OCI-LY7 (cell line): ENCODE data around the gene MTMR10. TPM values are rescaled to one million over a fixed set of nuclear protein-coding genes. Genes with fewer than 3 reads are reported as not detected.

Experiments used
- Bru-seq: library from RNA; stranded (reverse); fragments of 400-500 nt; gene quantifications from one replicate; lab custom pipeline; 2021; lab: Mats Ljungman, UMichigan
- BruChase-seq, 2 experiments: library from RNA; stranded (reverse); fragments of 400-500 nt; gene quantifications; one replicate each; lab custom pipeline; 2021; lab: Mats Ljungman, UMichigan
- BruUV-seq: library from RNA; stranded (reverse); fragments of 400-500 nt; replicated peaks from 2 replicates; lab custom pipeline; 2021; lab: Mats Ljungman, UMichigan
- CTCF ChIA-PET: fragments of 300-600 bp; sonication (Branson Sonifier 250); formaldehyde crosslinking; loops from one replicate; lab custom pipeline; 2022; ENCODE audit warnings: antibody characterized with exemption; ENCODE audit not compliant: unreplicated experiment; lab: Charles Lee
- POLR2A ChIA-PET: fragments of 300-600 bp; sonication (Branson Sonifier 250); formaldehyde crosslinking; loops from one replicate; lab custom pipeline; 2022; ENCODE audit warnings: antibody characterized with exemption; lab: Charles Lee
- DNase-seq: peaks from one replicate; pipeline ENCODE4 v3.0.0-alpha.2; 2015; ENCODE audit warnings: low spot score
- H2AFZ ChIP-seq: fragments of 200-600 bp; sonication (generic), shearing (Covaris generic); 2 replicates; pipeline ENCODE4 v1.6.1; 2014; ENCODE audit warnings: mild to moderate bottlenecking, antibody characterized with exemption, low read length, moderate library complexity
- H3K27ac ChIP-seq: fragments of 200-600 bp; sonication (generic); 2 replicates; pipeline ENCODE4 v1.5.1; 2014; ENCODE audit warnings: mixed run types, low read depth, mild to moderate bottlenecking, moderate library complexity, low read length, inconsistent platforms; ENCODE audit not compliant: poor library complexity, severe bottlenecking
- H3K36me3 ChIP-seq: fragments of 200-600 bp; sonication (generic); 2 replicates; pipeline ENCODE4 v1.6.1; 2014; ENCODE audit warnings: mild to moderate bottlenecking, antibody characterized with exemption, low read length, moderate library complexity, mixed read lengths; ENCODE audit not compliant: insufficient read depth
- H3K4me1 ChIP-seq: fragments of 200-600 bp; sonication (generic); 2 replicates; pipeline ENCODE4 v1.5.1; 2014; ENCODE audit warnings: mild to moderate bottlenecking, low read length; ENCODE audit not compliant: insufficient read depth, poor library complexity, severe bottlenecking
- H3K4me2 ChIP-seq: fragments of 200-600 bp; sonication (generic); 2 replicates; pipeline ENCODE4 v1.6.1; 2014; ENCODE audit warnings: mild to moderate bottlenecking, low read length
- H3K4me3 ChIP-seq: fragments of 200-600 bp; sonication (generic); 2 replicates; pipeline ENCODE4 v1.5.1; 2014; ENCODE audit warnings: mild to moderate bottlenecking, low read depth, low read length; ENCODE audit not compliant: poor library complexity, severe bottlenecking
- H3K79me2 ChIP-seq: fragments of 200-600 bp; sonication (generic); 2 replicates; pipeline ENCODE4 v1.6.1; 2016; ENCODE audit warnings: low read depth, mild to moderate bottlenecking, low read length, moderate library complexity, mixed read lengths; ENCODE audit not compliant: insufficient read depth
- H3K9me2 ChIP-seq: fragments of 200-600 bp; sonication (generic); 2 replicates; pipeline ENCODE4 v1.6.1; 2016; ENCODE audit warnings: mild to moderate bottlenecking, low read length, mixed read lengths; ENCODE audit not compliant: insufficient read depth
- H3K9me3 ChIP-seq: fragments of 200-600 bp; sonication (generic); 2 replicates; pipeline ENCODE4 v1.6.1; 2014; ENCODE audit warnings: mild to moderate bottlenecking, mixed run types, low read length, mixed read lengths
- H4K20me1 ChIP-seq: fragments of 200-600 bp; sonication (generic); 2 replicates; pipeline ENCODE4 v1.6.1; 2014; ENCODE audit warnings: mild to moderate bottlenecking, antibody characterized with exemption, low read length, moderate library complexity, mixed read lengths; ENCODE audit not compliant: insufficient read depth
- CTCF ChIP-seq: fragments of 200-600 bp; sonication (generic); conservative IDR thresholded peaks from 2 replicates; pipeline ENCODE4 v1.5.1; 2014; ENCODE audit warnings: mild to moderate bottlenecking, antibody characterized with exemption, low read length, moderate library complexity, mixed read lengths
- EZH2phosphoT487 ChIP-seq: fragments of 200-600 bp; sonication (generic); IDR thresholded peaks from 2 replicates; pipeline ENCODE4 v1.6.1; 2018; ENCODE audit warnings: low read depth, borderline replicate concordance, mild to moderate bottlenecking, mixed run types, antibody characterized with exemption, low read length, moderate library complexity, mixed read lengths
- intact Hi-C: fragments of 100-400 bp; cut with micrococcal nuclease; formaldehyde crosslinking; loops from one replicate; pipeline ENCODE4 v1.10.0; 2022; ENCODE audit not compliant: unreplicated experiment
- long read RNA-seq: library from polyadenylated mRNA; stranded (forward); transcript quantifications from one replicate; pipeline ENCODE4 v2.0.0, GENCODE V29; 2022
- total RNA-seq, 2 experiments: library from RNA; depleted of rRNA in 1 of 2; stranded (reverse); fragments of >200 nt in 1 of 2; shearing (Covaris generic) in 1 of 2; gene quantifications; 2 replicates each; pipeline ENCODE4 v1.2.3, GENCODE V29; 2014 to 2022

The MTMR10 gene
- total RNA-seq (2014; rRNA removed; shearing (Covaris generic)) = 5.6 and 10.5 TPM in 2 replicates
- total RNA-seq (2022) = 15.4 and 21.8 TPM in 2 replicates
- Bru-seq, nascent RNA = percentile 76 among the genes with signal in this experiment
- BruChase-seq, experiment 1, labeled RNA remaining after a 6-hour chase = percentile 56 among the genes with signal in this experiment
- percentile 63 among the genes with signal in this experiment for BruChase-seq, experiment 2, labeled RNA remaining after a 2-hour chase
- long read RNA-seq, full-length matches to known transcripts = 4 of 14 reads
- long read RNA-seq, partial matches to known transcripts = 0 of 14 reads
- long read RNA-seq, other reads (novel, unspliced or antisense) = 10 of 14 reads

- H2AFZ ChIP-seq = peak within 1 kb of the TSS; percentile 94
- CTCF ChIA-PET = no interaction called here
- intact Hi-C loops = loop anchor here (1.0 to 5.0 kb wide), 3 partner anchors 13 to 136 kb away; partner anchors contain the start of gene FAN1
- H3K36me3 ChIP-seq = no peaks in the 10 kb centered on the region
- 0 out of 2 replicates have a peak, but pooled peaks have one; percentile 1 for TF ChIP-seq CTCF
- TF ChIP-seq EZH2phosphoT487 = no peak
- H3K9me3 ChIP-seq = no peaks in the 10 kb centered on the region
- no TSS peak for BruUV-seq
- H3K9me2 ChIP-seq = no peaks in the 10 kb centered on the region
- H3K79me2 ChIP-seq = no peaks in the 10 kb centered on the region; the same call in 1 of the 2 replicates
- H3K27ac ChIP-seq = peak within 1 kb of the TSS; percentile 54
- peaks cover 17% of the 10 kb centered on the region for H3K4me1 ChIP-seq
- H3K4me2 ChIP-seq = peak within 1 kb of the TSS; percentile 82
- no peaks in the 10 kb centered on the region for H4K20me1 ChIP-seq
- H3K4me3 ChIP-seq = peak within 1 kb of the TSS; percentile 82
- peak; percentile 85 for DNase-seq
- POLR2A ChIA-PET = interaction anchor here (0.6 to 4.9 kb wide), 7 partner anchors 12 to 376 kb away, joined by 3 to 43 read pairs (median 3); no protein-coding TSS in a partner anchor
Observed at GRCh38 chr15:30991255-30992235, at the start of gene MTMR10. Gene MTMR10, minus strand, starts transcription at chr15:30991628. Its CDS starts 122 bp downstream, at chr15:30991506.

GRCh38 chr15:31040611-31041010 is 49.2 kb upstream of the MTMR10 start:
- Histone ChIP-seq H3K9me3 (no peaks in the 10 kb centered on the region), H3K4me2 (no peak overlapping the region), H3K4me3 (no peak overlapping the region), H2AFZ (no peak overlapping the region), H3K4me1 (no peaks in the 10 kb centered on the region), H3K36me3 (no peaks in the 10 kb centered on the region), H4K20me1 (no peaks in the 10 kb centered on the region), H3K79me2 (no peaks in the 10 kb centered on the region), H3K9me2 (no peaks in the 10 kb centered on the region), H3K27ac (no peak overlapping the region)
- TF ChIP-seq CTCF = no peak
- no peak for TF ChIP-seq EZH2phosphoT487
- no TSS peak for BruUV-seq
- ChIA-PET POLR2A (no interaction called here), CTCF (no interaction called here)
- intact Hi-C loops = no loop called here
- DNase-seq = no peak
